H1 (cell line): Measurements from ENCODE around the gene ATXN2. TPM values are rescaled to one million over a fixed set of nuclear protein-coding genes. Genes with fewer than 3 reads are reported as not detected.
A peak's percentile ranks its signal among the peaks of the same experiment; 100 is the strongest.

Experiments used
- CTCF ChIA-PET: fragments of 300-600 bp; sonication (Branson Sonifier 250); formaldehyde crosslinking; loops from one replicate; lab custom pipeline; 2021; ENCODE audit not compliant: partially characterized antibody; lab: Charles Lee
- POLR2A ChIA-PET: fragments of 300-600 bp; sonication (Branson Sonifier 250); formaldehyde crosslinking; loops from one replicate; lab custom pipeline; 2021; ENCODE audit warnings: inconsistent platforms; ENCODE audit not compliant: partially characterized antibody; lab: Charles Lee
- DNase-seq, 2 experiments: peaks; one replicate each; pipeline versions ENCODE4 v3.0.0 to v3.0.0-alpha.2; 2010 to 2022; ENCODE audit warnings: low spot score in 2 of 2, low read depth in 1 of 2, mixed read lengths in 1 of 2
- FAIRE-seq: peaks from 2 replicates; lab custom pipeline; 2011; peaks lifted over from hg19 to GRCh38; lab: Jason Lieb, UNC
- H2AFZ ChIP-seq: 2 replicates; pipeline ENCODE4 v1.8.1; 2012; ENCODE audit warnings: low read length, inconsistent platforms
- H2AK5ac ChIP-seq: 2 replicates; pipeline ENCODE4 v1.6.1; 2013; ENCODE audit warnings: low read depth, low read length
- H2BK120ac ChIP-seq: replicated peaks from 2 replicates; pipeline ENCODE3; 2013; ENCODE audit warnings: low read depth, low read length, inconsistent platforms
- H2BK12ac ChIP-seq: 2 replicates; pipeline ENCODE4 v1.6.1; 2013; ENCODE audit warnings: low read depth, low read length
- H2BK15ac ChIP-seq: 2 replicates; pipeline ENCODE4 v1.6.1; 2013; ENCODE audit warnings: low read length
- H2BK20ac ChIP-seq: 2 replicates; pipeline ENCODE4 v1.6.1; 2013; ENCODE audit warnings: low read length
- H2BK5ac ChIP-seq: 2 replicates; pipeline ENCODE4 v1.6.1; 2013; ENCODE audit warnings: low read depth, low read length
- H3K14ac ChIP-seq: 2 replicates; pipeline ENCODE4 v1.6.1; 2013; ENCODE audit warnings: inconsistent platforms; ENCODE audit not compliant: insufficient read length
- H3K18ac ChIP-seq: 2 replicates; pipeline ENCODE4 v1.6.1; 2013; ENCODE audit warnings: low read length; ENCODE audit errors: extremely low read depth
- H3K23ac ChIP-seq: 2 replicates; pipeline ENCODE4 v1.6.1; 2013; ENCODE audit warnings: inconsistent platforms; ENCODE audit not compliant: insufficient read length
- H3K23me2 ChIP-seq: 2 replicates; pipeline ENCODE4 v1.6.1; 2013; ENCODE audit warnings: low read depth, low read length
- H3K27ac ChIP-seq: 2 replicates; pipeline ENCODE4 v1.6.1; 2011; ENCODE audit warnings: low read depth, low read length, inconsistent platforms
- H3K27me3 ChIP-seq, 4 experiments: replicated peaks in 1 of 4; 1 replicate in 1 of 4; 2 replicates in 3 of 4; pipeline versions ENCODE4 v1.6.1 to v1.8.1; 2011 to 2013; ENCODE audit warnings: low read length in 3 of 4, mild to moderate bottlenecking in 3 of 4, inconsistent platforms in 2 of 4, mixed read lengths in 2 of 4, moderate library complexity in 1 of 4; ENCODE audit not compliant: control insufficient read depth in 3 of 4, insufficient read depth in 3 of 4; ENCODE audit errors: extremely low read depth in 1 of 4
- H3K36me3 ChIP-seq, 4 experiments: 2 replicates each; pipeline versions ENCODE4 v1.6.1 to v1.8.1; 2011 to 2013; ENCODE audit warnings: mild to moderate bottlenecking in 4 of 4, low read length in 3 of 4, moderate library complexity in 2 of 4, control low read depth in 1 of 4, inconsistent platforms in 1 of 4; ENCODE audit not compliant: insufficient read depth in 4 of 4, control insufficient read depth in 2 of 4
- H3K4ac ChIP-seq: replicated peaks from 2 replicates; pipeline ENCODE3; 2013; ENCODE audit warnings: low read length, low read depth, mixed read lengths, inconsistent platforms; ENCODE audit not compliant: insufficient read length
- H3K4me1 ChIP-seq, 4 experiments: replicated peaks in 1 of 4; 1 replicate in 1 of 4; 2 replicates in 3 of 4; pipeline versions ENCODE4 v1.6.1 to v1.8.1; 2011 to 2013; ENCODE audit warnings: low read length in 3 of 4, inconsistent platforms in 2 of 4, mixed read lengths in 1 of 4; ENCODE audit not compliant: insufficient read depth in 4 of 4, control insufficient read depth in 3 of 4
- H3K4me2 ChIP-seq, 2 experiments: 2 replicates each; pipeline versions ENCODE4 v1.6.1 to v1.8.1; 2011 to 2013; ENCODE audit warnings: low read depth in 2 of 2, low read length in 2 of 2, control low read depth in 1 of 2, inconsistent platforms in 1 of 2, mild to moderate bottlenecking in 1 of 2; ENCODE audit not compliant: insufficient read depth in 1 of 2
- H3K4me3 ChIP-seq, 4 experiments: fragments of 200-600, 300-600 bp in 1 of 4; sonication (generic), shearing (Covaris generic), sonication (Bioruptor Twin) in 1 of 4; 2 replicates each; pipeline versions ENCODE4 v1.5.1 to v1.8.1; 2011 to 2016; ENCODE audit warnings: low read length in 4 of 4, low read depth in 3 of 4, control low read depth in 2 of 4, inconsistent platforms in 2 of 4, mild to moderate bottlenecking in 2 of 4, mixed read lengths in 1 of 4, moderate library complexity in 1 of 4; ENCODE audit not compliant: insufficient read depth in 2 of 4; ENCODE audit errors: extremely low read depth in 1 of 4
- H3K56ac ChIP-seq: replicated peaks from 2 replicates; pipeline ENCODE3; 2013; ENCODE audit warnings: low read depth, mild to moderate bottlenecking, mixed read lengths, low read length, inconsistent platforms; ENCODE audit not compliant: insufficient read length
- H3K79me1 ChIP-seq: 2 replicates; pipeline ENCODE4 v1.6.1; 2013; ENCODE audit warnings: low read depth, low read length, control low read depth
- H3K79me2 ChIP-seq, 2 experiments: 2 replicates each; pipeline versions ENCODE4 v1.6.1 to v1.8.1; 2012 to 2013; ENCODE audit warnings: low read length in 2 of 2, mild to moderate bottlenecking in 2 of 2, inconsistent platforms in 1 of 2; ENCODE audit not compliant: insufficient read depth in 2 of 2, control insufficient read depth in 1 of 2
- H3K9ac ChIP-seq, 4 experiments: replicated peaks in 1 of 4; 1 replicate in 1 of 4; 2 replicates in 3 of 4; pipeline versions ENCODE4 v1.6.1 to v1.8.1; 2011 to 2013; ENCODE audit warnings: low read depth in 3 of 4, low read length in 3 of 4, control low read depth in 2 of 4, mild to moderate bottlenecking in 2 of 4, moderate library complexity in 2 of 4, inconsistent platforms in 1 of 4; ENCODE audit errors: extremely low read depth in 1 of 4
- H3K9me3 ChIP-seq, 2 experiments: 2 replicates each; pipeline versions ENCODE4 v1.6.1 to v1.8.1; 2012 to 2013; ENCODE audit warnings: mild to moderate bottlenecking in 2 of 2, moderate library complexity in 2 of 2, control low read depth in 1 of 2, inconsistent platforms in 1 of 2, low read depth in 1 of 2, low read length in 1 of 2, mixed read lengths in 1 of 2; ENCODE audit not compliant: insufficient read depth in 2 of 2
- H4K20me1 ChIP-seq, 2 experiments: replicated peaks in 1 of 2; 2 replicates each; pipeline versions ENCODE3 to v1.8.1; 2011 to 2013; ENCODE audit warnings: inconsistent platforms in 2 of 2, low read length in 2 of 2, mild to moderate bottlenecking in 1 of 2; ENCODE audit not compliant: insufficient read depth in 2 of 2, control insufficient read depth in 1 of 2
- H4K5ac ChIP-seq: 2 replicates; pipeline ENCODE4 v1.6.1; 2013; ENCODE audit warnings: low read length, low read depth, mixed read lengths, inconsistent platforms; ENCODE audit not compliant: insufficient read length
- H4K8ac ChIP-seq: 2 replicates; pipeline ENCODE4 v1.8.0; 2013; ENCODE audit warnings: mild to moderate bottlenecking, moderate library complexity, low read length, inconsistent platforms; ENCODE audit not compliant: insufficient read depth; ENCODE audit errors: extremely low read depth
- H4K91ac ChIP-seq: replicated peaks from 2 replicates; pipeline ENCODE3; 2013; ENCODE audit warnings: low read length, mixed read lengths, inconsistent platforms; ENCODE audit not compliant: insufficient read length
- BACH1 ChIP-seq: IDR thresholded peaks from 2 replicates; pipeline ENCODE4 v1.6.1; 2012; ENCODE audit warnings: low read length, improper control_type of control experiment
- HDAC6 ChIP-seq: IDR thresholded peaks from one replicate; pipeline ENCODE4 v1.7.1; 2012; ENCODE audit warnings: low read depth, mild to moderate bottlenecking, inconsistent platforms, low read length, moderate library complexity
- WGBS, 2 experiments: shearing (Covaris generic) in 1 of 2; methylation state at CpG; one replicate each; pipeline versions ENCODE4 v1.1.6 to v1.1.7; 2013 to 2015; ENCODE audit warnings: low lambda C conversion rate in 2 of 2, mixed read lengths in 2 of 2, inconsistent platforms in 1 of 2, low coverage in 1 of 2, missing lambda C conversion rate in 1 of 2; ENCODE audit not compliant: insufficient replicate concordance in 2 of 2, insufficient coverage in 1 of 2, insufficient read length in 1 of 2; ENCODE audit errors: extremely low coverage in 1 of 2, missing lambda C conversion rate in 1 of 2; 5-methylcytosine and 5-hydroxymethylcytosine counted together
- polyA plus RNA-seq, 7 experiments: library from polyadenylated mRNA; depleted of rRNA in 3 of 7; stranded (reverse) in 5 of 7; unstranded in 2 of 7; fragments of >200 nt in 5 of 7; fragments of 200-250 nt in 2 of 7; gene quantifications; 1 replicate in 5 of 7; 2 replicates in 1 of 7; 4 replicates in 1 of 7; pipeline versions ENCODE4 v1.2.1 to v1.2.3, GENCODE V29; 2011 to 2013; ENCODE audit warnings: missing spikeins in 2 of 7, mixed read lengths in 2 of 7
- total RNA-seq: library from RNA; stranded (reverse); fragmentation: NEBNext Ultra II Directional; extraction: Animal tissue kit (Norgen Biotek cat#: 25700); gene quantifications from 2 replicates; pipeline ENCODE4 v1.2.1, GENCODE V29; 2021
- TF ChIP-seq, protein P1 (sequence below), 3 experiments: IDR thresholded peaks; 1 replicate in 2 of 3; 2 replicates in 1 of 3; pipeline versions ENCODE4 v1.5.1 to v1.6.1; 2011; ENCODE audit warnings: low read length in 3 of 3, mild to moderate bottlenecking in 3 of 3, inconsistent platforms in 2 of 3, low read depth in 1 of 3, moderate library complexity in 1 of 3; ENCODE audit not compliant: insufficient read depth in 1 of 3; ENCODE audit errors: control extremely low read depth in 1 of 3

Gene ATXN2
- total and polyA plus RNA-seq, 2 of the 8 experiments (the other 6 are each of a cell fraction or from before 2014, with no cell fraction given) = 46.6 to 80.7 TPM

- Histone ChIP-seq H4K8ac (no peak overlapping the region), H4K5ac (no peak overlapping the region), H2AFZ (no peak overlapping the region), H2BK20ac (no peak overlapping the region), H3K4me3 (no peak overlapping the region), H2BK15ac (no peak overlapping the region), H3K18ac (no peak overlapping the region), H2BK120ac (no peak overlapping the region), H3K23ac (no peak overlapping the region), H3K9ac (no peak overlapping the region), H2BK12ac (no peak overlapping the region), H3K4me1 (no peaks in the 10 kb centered on the region), H2BK5ac (no peak overlapping the region), H3K56ac (no peak overlapping the region), H4K20me1 (no peaks in the 10 kb centered on the region), H3K79me2 (no peaks in the 10 kb centered on the region), H4K91ac (no peak overlapping the region), H3K4me2 (no peak overlapping the region), H3K9me3 (no peaks in the 10 kb centered on the region), H3K14ac (no peak overlapping the region), H3K36me3 (peaks cover 5 to 55% (median 20%) of the 10 kb centered on the region in 4 experiments; a peak in 7 of 8 replicates), H3K4ac (no peak overlapping the region), H2AK5ac (no peak overlapping the region), H3K27ac (no peak overlapping the region), H3K79me1 (no peaks in the 10 kb centered on the region), H3K27me3 (no peaks in the 10 kb centered on the region), H3K23me2 (no peaks in the 10 kb centered on the region; the same call in 1 of the 2 replicates)
- ChIA-PET CTCF (interaction anchor here (0.7 to 5.1 kb wide), 8 partner anchors 8 to 262 kb away, joined by 3 to 24 read pairs (median 4); no protein-coding TSS in a partner anchor), POLR2A (no interaction called here)
- WGBS, 2 experiments = 100% methylated on average over 2 of the region's 2 CpGs; no CpG with 5 or more reads in 1 of the 2 experiments
- TF ChIP-seq HDAC6 (no peak), BACH1 (no peak)
- TF ChIP-seq, protein P1, sequence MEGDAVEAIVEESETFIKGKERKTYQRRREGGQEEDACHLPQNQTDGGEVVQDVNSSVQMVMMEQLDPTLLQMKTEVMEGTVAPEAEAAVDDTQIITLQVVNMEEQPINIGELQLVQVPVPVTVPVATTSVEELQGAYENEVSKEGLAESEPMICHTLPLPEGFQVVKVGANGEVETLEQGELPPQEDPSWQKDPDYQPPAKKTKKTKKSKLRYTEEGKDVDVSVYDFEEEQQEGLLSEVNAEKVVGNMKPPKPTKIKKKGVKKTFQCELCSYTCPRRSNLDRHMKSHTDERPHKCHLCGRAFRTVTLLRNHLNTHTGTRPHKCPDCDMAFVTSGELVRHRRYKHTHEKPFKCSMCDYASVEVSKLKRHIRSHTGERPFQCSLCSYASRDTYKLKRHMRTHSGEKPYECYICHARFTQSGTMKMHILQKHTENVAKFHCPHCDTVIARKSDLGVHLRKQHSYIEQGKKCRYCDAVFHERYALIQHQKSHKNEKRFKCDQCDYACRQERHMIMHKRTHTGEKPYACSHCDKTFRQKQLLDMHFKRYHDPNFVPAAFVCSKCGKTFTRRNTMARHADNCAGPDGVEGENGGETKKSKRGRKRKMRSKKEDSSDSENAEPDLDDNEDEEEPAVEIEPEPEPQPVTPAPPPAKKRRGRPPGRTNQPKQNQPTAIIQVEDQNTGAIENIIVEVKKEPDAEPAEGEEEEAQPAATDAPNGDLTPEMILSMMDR (IDR thresholded peaks at IDR 0.05; ENCODE audit: control extremely low read depth in 1 of 3, insufficient read depth in 1 of 3, low read depth in 1 of 3, low read length in 3 of 3) = peak in 1 of 3 experiments; percentile 28; a peak in 1 of 4 replicates
- FAIRE-seq (no peak), DNase-seq (no peak)
Observed at GRCh38 chr12:111482462-111482861, 116.7 kb downstream of the ATXN2 start.
